KMS-11 (cell line): Measurements from ENCODE around the gene DET1.

Experiments
- H2AFZ ChIP-seq: fragments of 200-600 bp; sonication (generic); 2 replicates; pipeline ENCODE4 v1.6.1; 2016; ENCODE audit warnings: antibody characterized with exemption, mixed run types, low read depth
- H3K27ac ChIP-seq: fragments of 200-600 bp; sonication (generic); 2 replicates; pipeline ENCODE4 v1.6.1; 2016; ENCODE audit warnings: mild to moderate bottlenecking, mixed run types
- H3K27me3 ChIP-seq: fragments of 200-600 bp; sonication (generic); 2 replicates; pipeline ENCODE4 v1.6.1; 2017; ENCODE audit warnings: mild to moderate bottlenecking, low read depth, mixed run types, moderate library complexity; ENCODE audit not compliant: insufficient read depth
- H3K36me3 ChIP-seq: fragments of 200-600 bp; sonication (generic); 2 replicates; pipeline ENCODE4 v1.6.1; 2017; ENCODE audit warnings: mild to moderate bottlenecking, mixed run types; ENCODE audit not compliant: insufficient read depth
- H3K4me1 ChIP-seq: fragments of 200-600 bp; sonication (generic); 2 replicates; pipeline ENCODE4 v1.6.1; 2016; ENCODE audit warnings: mild to moderate bottlenecking, low read depth, mixed run types; ENCODE audit not compliant: poor library complexity, severe bottlenecking
- H3K4me2 ChIP-seq: fragments of 200-600 bp; sonication (generic); 2 replicates; pipeline ENCODE4 v1.7.0; 2016; ENCODE audit warnings: mild to moderate bottlenecking, mixed run types
- H3K4me3 ChIP-seq: fragments of 200-600 bp; sonication (generic); IDR thresholded peaks from 2 replicates; pipeline ENCODE4 v1.6.1; 2017; ENCODE audit warnings: low read depth, low read length, mixed read lengths; ENCODE audit not compliant: insufficient read depth
- H3K79me2 ChIP-seq: fragments of 200-600 bp; sonication (generic); 2 replicates; pipeline ENCODE4 v1.6.1; 2016; ENCODE audit warnings: low read depth, mixed run types; ENCODE audit not compliant: insufficient read depth
- H3K9ac ChIP-seq: fragments of 200-600 bp; sonication (generic); 2 replicates; pipeline ENCODE4 v1.6.1; 2016; ENCODE audit warnings: mild to moderate bottlenecking, mixed run types
- H4K20me1 ChIP-seq: fragments of 200-600 bp; sonication (generic); 2 replicates; pipeline ENCODE4 v1.6.1; 2016; ENCODE audit warnings: mild to moderate bottlenecking, mixed run types; ENCODE audit not compliant: insufficient read depth
- CTCF ChIP-seq: fragments of 200-600 bp; sonication (generic); conservative IDR thresholded peaks from 2 replicates; pipeline ENCODE4 v1.6.1; 2017; ENCODE audit warnings: low read depth, mild to moderate bottlenecking, antibody characterized with exemption, low read length, moderate library complexity, mixed read lengths

The DET1 gene

DNA sequence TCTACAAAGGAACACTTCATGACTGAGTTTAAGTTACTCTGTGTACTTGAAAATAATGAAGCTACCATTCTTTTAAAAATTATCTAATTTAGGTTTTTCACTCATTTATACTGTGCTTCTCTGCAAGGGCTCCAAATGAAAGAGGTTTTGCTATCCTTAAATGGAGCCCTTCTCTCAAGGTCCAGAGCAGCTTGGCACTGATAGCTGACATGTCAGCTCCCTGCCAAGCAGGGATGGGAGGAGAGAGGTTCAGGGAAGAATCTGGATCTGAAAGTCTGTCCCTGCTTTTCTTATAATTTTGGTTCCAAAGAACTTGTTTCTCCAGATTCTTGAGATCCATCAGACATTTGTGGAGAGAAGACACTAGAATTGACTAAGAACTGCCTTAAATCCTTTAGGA, 39.9 kb downstream of the DET1 start:
- Histone ChIP-seq H3K4me1 (peaks cover 12% of the 10 kb centered on the region), H3K27ac (no peak overlapping the region), H3K79me2 (no peaks in the 10 kb centered on the region), H4K20me1 (no peaks in the 10 kb centered on the region), H2AFZ (no peak overlapping the region), H3K4me3 (no peak overlapping the region), H3K36me3 (no peaks in the 10 kb centered on the region), H3K9ac (no peak overlapping the region), H3K27me3 (no peaks in the 10 kb centered on the region), H3K4me2 (no peak overlapping the region)
- no peak for TF ChIP-seq CTCF

- Histone ChIP-seq H4K20me1 (no peaks in the 10 kb centered on the region), H3K9ac (no peak overlapping the region), H3K79me2 (no peaks in the 10 kb centered on the region), H3K27me3 (no peaks in the 10 kb centered on the region), H3K36me3 (no peaks in the 10 kb centered on the region), H3K4me3 (no peak overlapping the region), H3K4me2 (no peak overlapping the region), H2AFZ (no peak overlapping the region), H3K4me1 (peaks cover 12% of the 10 kb centered on the region), H3K27ac (no peak overlapping the region)
- TF ChIP-seq CTCF, result no peak
Observed at GRCh38 chr15:88505721-88506120, 40.8 kb downstream of the DET1 start.

- Histone ChIP-seq H3K79me2 (no peaks in the 10 kb centered on the region), H3K4me1 (peaks cover 7% of the 10 kb centered on the region), H4K20me1 (no peaks in the 10 kb centered on the region), H2AFZ (no peak overlapping the region), H3K27me3 (no peaks in the 10 kb centered on the region), H3K36me3 (no peaks in the 10 kb centered on the region), H3K4me3 (no peak overlapping the region), H3K9ac (no peak overlapping the region), H3K27ac (no peak overlapping the region), H3K4me2 (no peak overlapping the region)
- no peak for TF ChIP-seq CTCF
Observed at GRCh38 chr15:88504445-88504844, 42.0 kb downstream of the DET1 start.

DNA sequence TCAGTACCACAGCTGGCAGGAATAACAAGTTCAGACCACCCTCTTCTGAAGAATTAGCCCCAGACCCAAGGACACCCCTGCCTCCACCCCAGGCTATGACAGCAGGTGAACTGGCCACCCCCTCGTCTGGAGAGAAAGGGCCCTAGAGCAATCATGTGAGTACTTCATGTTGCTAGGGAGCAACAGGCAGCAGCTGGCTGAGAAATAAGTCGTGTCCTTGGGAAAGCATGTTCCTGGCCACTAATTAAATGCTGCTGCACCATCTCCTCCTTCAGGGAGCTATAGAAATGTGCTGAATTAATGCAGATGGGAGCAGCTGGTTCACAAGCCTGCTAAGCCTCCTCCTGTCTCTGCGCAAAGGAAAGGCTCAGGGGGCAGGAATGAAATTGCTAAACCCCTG, 47.5 kb downstream of the DET1 start:
- no peak for TF ChIP-seq CTCF
- no peaks in the 10 kb centered on the region for H3K36me3 ChIP-seq
- H3K9ac ChIP-seq, result no peak overlapping the region
- no peak overlapping the region for H2AFZ ChIP-seq
- H3K4me1 ChIP-seq, result no peaks in the 10 kb centered on the region
- H3K27ac ChIP-seq, result no peak overlapping the region
- no peaks in the 10 kb centered on the region for H3K27me3 ChIP-seq
- no peak overlapping the region for H3K4me2 ChIP-seq
- no peak overlapping the region for H3K4me3 ChIP-seq
- no peaks in the 10 kb centered on the region for H4K20me1 ChIP-seq
- H3K79me2 ChIP-seq, result no peaks in the 10 kb centered on the region
